COLO668 (cell line): ENCODE measurements around the gene EHBP1.
A peak's percentile ranks its signal among the peaks of the same experiment; 100 is the strongest.
"Not testable (repeated sequence)": the region's sequence is repeated elsewhere in the genome, so short reads cannot be mapped to it uniquely, and the experiment has no call there.

Experiments used
- DNase-seq: peaks from one replicate; lab custom pipeline; 2025; ENCODE audit not compliant: unreplicated experiment; lab: John Stamatoyannopoulos, UW

The EHBP1 gene

DNA sequence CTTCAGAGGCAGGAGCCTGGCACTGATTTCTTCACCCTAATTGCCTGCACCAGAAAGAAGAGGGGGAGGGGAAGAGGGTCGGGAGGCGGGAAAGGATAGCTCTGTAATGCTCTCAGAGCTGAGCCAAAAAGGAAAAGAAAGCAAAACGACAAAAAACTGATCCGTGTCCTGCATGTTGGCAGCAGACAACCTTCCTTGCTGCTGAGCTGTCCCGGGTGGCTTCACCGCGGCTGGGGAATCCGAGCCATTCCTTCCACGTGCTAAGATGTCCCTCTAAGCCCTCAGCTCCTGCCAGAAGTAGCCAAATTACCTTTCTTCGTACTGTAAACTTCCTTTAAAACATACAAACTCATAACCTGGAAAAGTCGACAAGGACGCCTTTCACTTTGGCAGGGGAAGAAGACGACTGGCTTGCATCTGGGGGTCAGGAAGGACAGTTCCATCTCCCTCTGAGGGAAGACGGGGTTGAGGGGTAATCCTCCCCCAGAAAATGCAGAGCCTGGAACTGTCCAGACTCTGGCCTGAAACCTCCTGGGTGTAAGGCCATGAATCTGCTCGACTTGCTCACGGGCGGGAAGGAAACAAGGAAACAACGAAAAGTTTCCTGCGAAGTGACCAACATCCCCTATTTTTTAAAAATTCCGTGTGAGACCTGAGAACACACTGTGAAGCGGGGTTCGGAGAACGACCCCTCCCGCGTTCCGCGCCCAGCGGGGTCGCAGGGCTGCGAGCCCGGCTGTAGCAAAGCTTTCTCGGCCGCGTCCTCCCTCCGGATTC lies 352.8 kb downstream of the EHBP1 start:
- DNase-seq: no peak

DNA sequence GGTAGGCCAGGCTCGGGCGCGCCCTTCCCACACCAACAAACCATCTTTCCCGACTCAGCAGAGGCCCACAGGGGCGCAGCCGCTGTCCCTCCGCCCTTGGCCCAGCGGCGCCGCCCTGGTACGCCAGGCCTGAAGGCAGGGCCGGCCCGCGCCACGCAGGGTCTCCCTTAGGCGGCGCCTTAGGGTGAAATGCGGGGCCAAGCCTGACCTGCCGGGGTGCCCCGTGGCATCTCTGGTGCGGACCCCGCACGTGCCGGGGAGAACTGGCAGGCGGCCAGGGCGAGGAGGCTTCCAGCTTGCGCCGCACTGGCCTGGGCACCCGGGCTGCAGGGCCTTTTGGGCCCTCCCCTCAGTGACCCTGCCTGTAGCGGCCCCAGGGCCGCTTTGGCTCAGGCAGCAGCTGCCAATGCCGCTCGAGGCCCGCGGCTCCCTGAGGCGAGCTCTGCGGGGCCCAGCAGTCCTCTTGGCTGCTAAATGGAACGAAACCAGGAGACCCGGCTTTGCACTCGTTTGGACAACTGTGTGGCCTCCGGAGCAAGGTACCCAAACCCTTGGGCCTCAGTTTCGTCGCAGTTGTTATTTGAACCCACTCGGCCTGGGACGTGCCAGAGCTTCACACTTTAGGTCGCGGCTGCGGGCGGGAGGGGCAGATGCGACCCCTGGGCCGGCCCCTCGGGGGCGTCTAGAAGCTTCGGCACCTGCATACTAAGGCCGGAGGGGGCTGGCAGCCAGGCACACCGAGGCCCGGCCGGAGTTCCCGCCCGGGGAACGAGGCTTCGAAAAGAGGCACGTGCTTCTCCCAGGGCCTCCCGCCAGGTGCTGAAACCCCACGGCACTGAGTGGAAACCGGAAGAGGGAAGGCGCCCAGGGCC lies 353.6 kb downstream of the EHBP1 start:
- DNase-seq: no peak

GRCh38 chr2:63059793-63060471 lies 354.4 kb downstream of the EHBP1 start:
- DNase-seq: peak; percentile 47

DNA sequence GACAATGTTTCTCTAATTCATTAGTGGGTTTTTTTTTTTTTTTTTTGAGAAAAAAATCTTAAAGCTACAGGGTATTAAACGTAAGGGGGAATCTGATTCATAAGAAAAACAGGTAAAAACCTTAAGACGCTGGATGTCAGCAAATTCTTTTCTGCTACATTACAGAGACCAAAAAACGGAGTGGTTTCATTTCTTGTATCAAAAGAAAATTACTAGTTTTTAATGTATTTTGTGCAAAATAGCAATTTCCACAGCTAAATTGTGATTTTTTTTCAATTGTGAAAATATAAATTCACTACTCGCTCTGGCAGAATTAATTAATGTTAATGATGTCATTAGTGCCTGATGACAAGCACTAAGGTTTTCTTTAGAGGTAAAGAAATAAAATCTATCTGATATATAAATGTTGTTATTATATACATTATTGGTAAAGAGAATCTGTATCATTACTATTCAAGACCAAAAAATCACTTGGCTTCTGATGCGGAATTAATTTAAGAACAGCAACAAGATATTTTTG lies 355.0 kb downstream of the EHBP1 start:
- no peak for DNase-seq

DNA sequence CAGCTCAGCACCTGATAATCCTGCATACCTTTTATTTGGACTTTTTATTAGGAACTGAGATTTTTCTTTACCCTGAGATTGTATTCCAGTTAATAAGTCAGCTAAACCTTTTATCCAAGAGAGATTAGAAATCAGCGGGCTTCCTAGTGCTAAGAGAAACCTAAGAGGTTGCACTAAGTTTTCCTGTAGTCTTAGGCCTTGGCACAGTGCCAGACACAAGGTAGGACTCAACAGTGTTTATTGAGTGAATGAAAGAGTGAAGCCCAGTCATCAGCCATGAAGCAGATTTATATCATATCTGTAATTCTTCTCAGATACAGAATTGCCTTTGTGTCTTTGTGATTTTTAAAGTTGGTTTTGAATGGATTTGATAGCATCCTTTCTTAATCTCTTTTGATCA lies 358.7 kb downstream of the EHBP1 start:
- DNase-seq: peak; percentile 23

DNA sequence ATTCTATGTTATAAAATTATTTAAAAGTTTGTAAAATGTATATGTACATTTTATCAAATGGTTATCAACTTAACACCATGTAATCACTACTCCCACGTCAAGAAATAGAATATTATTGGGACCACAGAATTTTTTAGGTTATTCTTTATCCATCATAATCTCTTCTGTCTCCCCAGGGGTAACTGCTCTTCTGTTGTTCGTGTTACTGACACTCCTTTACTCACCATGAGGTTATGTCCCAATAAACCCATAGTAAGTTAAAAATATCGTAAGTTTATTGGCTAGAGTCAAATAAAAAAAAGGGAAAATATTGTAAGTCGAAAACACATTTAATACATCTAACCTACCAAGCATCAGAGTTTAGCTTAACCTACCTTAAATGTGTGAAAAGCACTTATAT lies 359.1 kb downstream of the EHBP1 start:
- DNase-seq: no peak

- no peak for DNase-seq
Observed at GRCh38 chr2:63066265-63066664, 360.8 kb downstream of the EHBP1 start.

DNA sequence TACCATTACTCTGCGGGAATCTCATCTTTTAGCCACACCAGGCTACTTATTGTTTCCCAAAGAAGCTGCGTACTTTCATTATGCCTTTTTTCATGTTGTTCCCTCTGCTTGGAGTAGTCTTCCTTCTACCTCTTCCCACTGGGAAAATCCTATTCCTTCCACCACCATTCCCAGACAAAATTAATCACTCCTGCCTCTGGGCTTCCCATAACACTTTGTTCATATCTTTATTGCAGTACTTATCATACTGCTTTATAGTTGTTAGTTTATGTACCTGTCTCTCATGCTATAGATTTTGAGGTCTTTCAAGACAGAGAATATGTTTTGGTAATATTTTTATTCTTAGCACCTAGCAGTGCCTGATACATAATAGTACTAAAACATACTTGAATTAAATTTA lies 361.3 kb downstream of the EHBP1 start:
- DNase-seq: no peak

DNA sequence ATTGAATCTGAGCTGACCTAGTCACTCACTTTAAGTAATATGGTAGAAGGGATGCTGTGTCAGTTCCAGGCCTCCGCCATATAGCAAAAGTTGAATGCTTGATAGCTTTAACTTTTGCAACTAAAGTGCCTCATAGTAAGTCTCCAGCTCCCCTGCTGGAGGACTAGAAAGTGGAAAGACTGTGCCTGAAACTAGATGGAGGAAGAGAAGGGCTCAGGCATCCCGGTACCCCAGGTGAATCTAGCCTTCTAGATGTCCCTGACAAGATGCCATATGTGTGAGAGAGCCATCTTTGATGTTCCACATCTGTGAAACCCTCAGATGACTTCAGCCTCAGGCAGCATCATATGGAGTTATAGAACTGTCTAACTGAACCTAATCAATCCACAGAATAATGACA lies 366.2 kb downstream of the EHBP1 start:
- DNase-seq: no peak

- no peak for DNase-seq
Observed at GRCh38 chr2:63073994-63074393, 368.5 kb downstream of the EHBP1 start.

GRCh38 chr2:63074399-63074798 lies 368.9 kb downstream of the EHBP1 start:
- DNase-seq: not testable (repeated sequence)

DNA sequence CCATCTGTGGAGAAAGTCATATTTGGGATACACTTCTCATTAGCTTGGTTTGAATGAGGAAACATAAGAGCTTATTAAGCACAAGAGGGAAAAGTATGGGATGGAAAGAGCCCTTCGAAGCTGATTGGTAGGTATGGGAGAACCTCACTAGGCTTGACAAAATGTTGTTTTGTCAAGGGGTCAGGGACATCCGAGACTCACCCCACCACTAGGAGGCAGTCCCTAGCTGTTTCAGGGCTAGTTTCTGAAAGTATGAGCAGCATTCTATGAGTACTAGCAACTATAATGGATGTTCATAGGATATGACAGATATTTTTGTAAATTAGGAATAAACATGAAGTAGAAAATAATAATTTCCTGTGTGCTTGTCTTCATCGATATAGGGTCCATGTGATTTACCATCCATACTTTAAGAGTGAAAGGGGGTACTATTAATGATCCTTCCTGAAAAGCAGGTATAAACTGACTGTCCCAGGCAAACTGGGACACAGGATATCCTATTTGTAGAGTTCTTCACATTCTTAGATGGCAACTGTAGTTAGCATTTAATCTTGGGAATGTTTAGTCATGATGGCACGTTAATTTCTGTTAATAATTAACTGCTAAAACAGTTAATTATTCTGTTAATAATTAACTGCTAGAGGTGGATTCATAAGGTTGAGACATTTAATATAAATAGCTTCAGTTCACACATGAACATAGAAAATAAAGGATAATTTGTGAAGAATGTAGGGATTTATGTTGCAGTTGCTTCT lies 373.5 kb downstream of the EHBP1 start:
- peak; percentile 27 for DNase-seq

DNA sequence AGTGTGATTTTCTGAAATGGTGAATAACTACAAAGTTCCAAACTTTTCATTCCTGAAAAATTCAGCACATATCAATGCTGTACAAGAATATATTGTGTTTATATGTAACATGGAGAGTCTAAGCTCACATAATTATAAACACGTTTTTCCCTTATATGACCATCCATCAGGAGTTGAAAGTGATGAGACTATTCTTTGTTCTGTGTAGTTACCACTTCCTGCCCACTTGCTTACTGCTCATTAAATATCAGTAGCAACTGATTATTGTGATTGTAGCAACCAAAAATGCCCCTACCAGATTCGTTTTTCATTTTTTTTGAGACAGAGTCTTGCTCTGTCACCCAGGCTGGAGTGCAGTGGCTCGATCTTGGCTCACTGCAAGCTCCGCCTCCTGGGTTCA lies 375.9 kb downstream of the EHBP1 start:
- DNase-seq: no peak

DNA sequence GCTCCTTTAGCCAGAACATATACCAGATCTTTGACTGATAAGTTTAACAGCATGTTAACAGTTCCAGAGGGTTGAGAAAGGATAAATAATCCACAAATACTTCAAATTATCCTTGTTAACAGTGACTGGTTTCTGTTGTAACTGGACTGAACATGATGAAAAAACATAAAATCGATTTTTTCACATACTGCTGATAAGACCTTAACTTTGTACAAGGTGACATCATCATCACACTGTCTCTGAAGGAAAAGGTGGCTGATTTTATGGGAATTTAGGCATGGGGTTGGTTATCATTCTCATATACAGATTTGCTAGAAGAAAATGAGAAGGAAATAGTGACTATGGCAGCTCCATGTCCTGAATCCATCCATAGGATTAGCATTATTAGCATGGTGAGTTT lies 381.2 kb downstream of the EHBP1 start:
- DNase-seq: no peak

- DNase-seq: no peak
Observed at GRCh38 chr2:63092401-63092800, 386.9 kb downstream of the EHBP1 start.

- no peak for DNase-seq
Observed at GRCh38 chr2:63092857-63093256, 387.3 kb downstream of the EHBP1 start.

- DNase-seq: no peak
Observed at GRCh38 chr2:63093502-63093901, 388.0 kb downstream of the EHBP1 start.
